H1 (cell line): ENCODE data around the gene SOX8. TPM values are rescaled to one million over a fixed set of nuclear protein-coding genes. Genes with fewer than 3 reads are reported as not detected.

ENCODE experiments used
- CHD1 ChIP-seq: IDR thresholded peaks from 2 replicates; pipeline ENCODE4 v1.6.1; 2012; ENCODE audit warnings: low read depth, low read length, improper control_type of control experiment
- EGR1 ChIP-seq: IDR thresholded peaks from 2 replicates; pipeline ENCODE4 v1.6.1; 2011; ENCODE audit warnings: low read depth, low read length, borderline replicate concordance
- POU5F1 ChIP-seq: IDR thresholded peaks from 2 replicates; pipeline ENCODE4 v1.6.1; 2011; ENCODE audit warnings: low read depth, mild to moderate bottlenecking, low read length, moderate library complexity
- RXRA ChIP-seq: IDR thresholded peaks from 2 replicates; pipeline ENCODE4 v1.6.1; 2011; ENCODE audit warnings: low read depth, mild to moderate bottlenecking, low read length, moderate library complexity; ENCODE audit not compliant: insufficient read depth
- SIX5 ChIP-seq: IDR thresholded peaks from 2 replicates; pipeline ENCODE4 v1.6.1; 2011; ENCODE audit warnings: mild to moderate bottlenecking, low read depth, low read length
- YY1 ChIP-seq: IDR thresholded peaks from 2 replicates; pipeline ENCODE4 v1.6.1; 2011; ENCODE audit warnings: low read depth, mild to moderate bottlenecking, low read length
- polyA plus RNA-seq, 7 experiments: library from polyadenylated mRNA; depleted of rRNA in 3 of 7; stranded (reverse) in 5 of 7; unstranded in 2 of 7; fragments of >200 nt in 5 of 7; fragments of 200-250 nt in 2 of 7; gene quantifications; 1 replicate in 5 of 7; 2 replicates in 1 of 7; 4 replicates in 1 of 7; pipeline versions ENCODE4 v1.2.1 to v1.2.3, GENCODE V29; 2011 to 2013; ENCODE audit warnings: missing spikeins in 2 of 7, mixed read lengths in 2 of 7
- total RNA-seq: library from RNA; stranded (reverse); fragmentation: NEBNext Ultra II Directional; extraction: Animal tissue kit (Norgen Biotek cat#: 25700); gene quantifications from 2 replicates; pipeline ENCODE4 v1.2.1, GENCODE V29; 2021
- TF ChIP-seq, protein P1 (sequence below), 3 experiments: IDR thresholded peaks; 1 replicate in 2 of 3; 2 replicates in 1 of 3; pipeline versions ENCODE4 v1.5.1 to v1.6.1; 2011; ENCODE audit warnings: low read length in 3 of 3, mild to moderate bottlenecking in 3 of 3, inconsistent platforms in 2 of 3, low read depth in 1 of 3, moderate library complexity in 1 of 3; ENCODE audit not compliant: insufficient read depth in 1 of 3; ENCODE audit errors: control extremely low read depth in 1 of 3
- TF ChIP-seq, protein P2 (sequence below): IDR thresholded peaks from 2 replicates; pipeline ENCODE4 v1.6.1; 2011; ENCODE audit warnings: low read depth, mild to moderate bottlenecking, low read length; ENCODE audit not compliant: insufficient read depth
- TF ChIP-seq, protein P3 (sequence below): IDR thresholded peaks from 2 replicates; pipeline ENCODE4 v1.6.1; 2012; ENCODE audit warnings: inconsistent platforms

SOX8 gene
- total and polyA plus RNA-seq, 2 of the 8 experiments (the other 6 are each of a cell fraction or from before 2014, with no cell fraction given) = 2.2 to 5.7 TPM

DNA sequence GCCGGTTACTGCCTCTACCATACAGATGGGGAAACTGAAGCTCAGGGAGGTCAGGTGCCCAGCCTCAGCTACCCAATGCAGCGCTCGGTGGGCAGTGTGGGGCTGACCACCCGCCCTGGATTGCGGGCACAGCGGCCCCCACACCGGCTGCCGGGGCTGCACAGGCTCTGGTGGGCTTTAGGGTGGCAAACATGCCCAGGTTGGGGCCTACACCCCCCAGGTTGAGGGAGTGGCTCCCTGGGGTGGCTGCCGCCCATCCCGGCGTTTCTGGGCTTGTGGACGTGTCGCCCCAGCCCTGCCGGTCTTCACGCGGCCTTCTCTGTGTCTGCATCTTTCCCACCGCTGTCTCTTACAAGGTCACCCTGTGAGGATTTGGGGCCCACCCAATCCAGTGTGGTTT is 50.1 kb downstream of the SOX8 start (continued):
- TF ChIP-seq, protein P1, sequence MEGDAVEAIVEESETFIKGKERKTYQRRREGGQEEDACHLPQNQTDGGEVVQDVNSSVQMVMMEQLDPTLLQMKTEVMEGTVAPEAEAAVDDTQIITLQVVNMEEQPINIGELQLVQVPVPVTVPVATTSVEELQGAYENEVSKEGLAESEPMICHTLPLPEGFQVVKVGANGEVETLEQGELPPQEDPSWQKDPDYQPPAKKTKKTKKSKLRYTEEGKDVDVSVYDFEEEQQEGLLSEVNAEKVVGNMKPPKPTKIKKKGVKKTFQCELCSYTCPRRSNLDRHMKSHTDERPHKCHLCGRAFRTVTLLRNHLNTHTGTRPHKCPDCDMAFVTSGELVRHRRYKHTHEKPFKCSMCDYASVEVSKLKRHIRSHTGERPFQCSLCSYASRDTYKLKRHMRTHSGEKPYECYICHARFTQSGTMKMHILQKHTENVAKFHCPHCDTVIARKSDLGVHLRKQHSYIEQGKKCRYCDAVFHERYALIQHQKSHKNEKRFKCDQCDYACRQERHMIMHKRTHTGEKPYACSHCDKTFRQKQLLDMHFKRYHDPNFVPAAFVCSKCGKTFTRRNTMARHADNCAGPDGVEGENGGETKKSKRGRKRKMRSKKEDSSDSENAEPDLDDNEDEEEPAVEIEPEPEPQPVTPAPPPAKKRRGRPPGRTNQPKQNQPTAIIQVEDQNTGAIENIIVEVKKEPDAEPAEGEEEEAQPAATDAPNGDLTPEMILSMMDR (IDR thresholded peaks at IDR 0.05; ENCODE audit: control extremely low read depth in 1 of 3, insufficient read depth in 1 of 3, low read depth in 1 of 3, low read length in 3 of 3) = no peak
- TF ChIP-seq YY1 (no peak), RXRA (no peak), EGR1 (no peak), POU5F1 (no peak), CHD1 (no peak), SIX5 (no peak)
- TF ChIP-seq, protein P2, sequence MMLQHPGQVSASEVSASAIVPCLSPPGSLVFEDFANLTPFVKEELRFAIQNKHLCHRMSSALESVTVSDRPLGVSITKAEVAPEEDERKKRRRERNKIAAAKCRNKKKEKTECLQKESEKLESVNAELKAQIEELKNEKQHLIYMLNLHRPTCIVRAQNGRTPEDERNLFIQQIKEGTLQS = no peak
- TF ChIP-seq, protein P3, sequence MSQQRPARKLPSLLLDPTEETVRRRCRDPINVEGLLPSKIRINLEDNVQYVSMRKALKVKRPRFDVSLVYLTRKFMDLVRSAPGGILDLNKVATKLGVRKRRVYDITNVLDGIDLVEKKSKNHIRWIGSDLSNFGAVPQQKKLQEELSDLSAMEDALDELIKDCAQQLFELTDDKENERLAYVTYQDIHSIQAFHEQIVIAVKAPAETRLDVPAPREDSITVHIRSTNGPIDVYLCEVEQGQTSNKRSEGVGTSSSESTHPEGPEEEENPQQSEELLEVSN = no peak
